BLaER1 treated with 17β-estradiol and CSF1 and Interleukin-3, amounts not matched to agents 10 nM and 100 nM (cell line): ENCODE measurements around the gene GRK5.

Experiments
- H3K27ac ChIP-seq, 11 experiments: shearing (Covaris generic); formaldehyde crosslinking; 2 replicates each; pipeline ENCODE4 v1.8.1; 2022
- H3K27me3 ChIP-seq, 11 experiments: shearing (Covaris generic); formaldehyde crosslinking; 2 replicates each; pipeline ENCODE4 v1.8.1; 2022
- H3K36me3 ChIP-seq, 11 experiments: shearing (Covaris generic); formaldehyde crosslinking; 2 replicates each; pipeline ENCODE4 v1.8.1; 2022
- H3K4me1 ChIP-seq, 10 experiments: shearing (Covaris generic); formaldehyde crosslinking; 2 replicates each; pipeline ENCODE4 v1.8.1; 2022
- H3K4me2 ChIP-seq, 11 experiments: shearing (Covaris generic); formaldehyde crosslinking; 2 replicates each; pipeline ENCODE4 v1.8.1; 2022
- H3K4me3 ChIP-seq, 10 experiments: shearing (Covaris generic); formaldehyde crosslinking; 2 replicates each; pipeline ENCODE4 v1.8.1; 2022
- H3K9ac ChIP-seq, 11 experiments: shearing (Covaris generic); formaldehyde crosslinking; 2 replicates each; pipeline ENCODE4 v1.8.1; 2022
- H3K9me3 ChIP-seq, 11 experiments: shearing (Covaris generic); formaldehyde crosslinking; replicated peaks in 1 of 11; 2 replicates each; pipeline ENCODE4 v1.8.1; 2022
- H4K20me1 ChIP-seq, 11 experiments: shearing (Covaris generic); formaldehyde crosslinking; 2 replicates each; pipeline ENCODE4 v1.8.1; 2022
- Cebpa-rat ChIP-seq, 11 experiments: shearing (Covaris generic); IDR thresholded peaks; 2 replicates each; pipeline ENCODE4 v1.8.1; 2022

Gene GRK5

DNA sequence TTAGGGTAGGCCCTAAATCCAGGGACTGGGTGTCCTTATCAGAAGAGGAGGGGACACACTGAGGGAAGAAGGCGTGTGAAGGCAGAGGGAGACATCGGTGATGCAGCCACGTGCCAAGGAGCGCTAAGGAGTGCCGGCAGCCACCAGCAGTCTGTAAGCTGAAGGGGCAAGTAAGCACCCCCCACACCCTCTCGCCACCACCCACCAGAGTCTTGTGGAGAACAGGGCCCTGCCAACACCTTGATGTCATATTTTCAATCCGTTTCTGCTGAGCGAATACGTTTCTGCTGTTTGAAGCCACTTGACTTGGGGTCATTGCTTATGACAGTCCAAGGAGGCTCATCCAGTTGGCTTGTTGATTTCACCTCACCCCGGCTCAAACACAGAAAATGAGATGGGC, 297.3 kb downstream of the GRK5 start:
- Histone ChIP-seq H3K27ac (no peak overlapping the region), H3K4me2 (no peak overlapping the region), H3K4me1 (peaks cover 12 to 30% (median 24%) of the 10 kb centered on the region in 10 experiments), H3K27me3 (no peaks in the 10 kb centered on the region), H4K20me1 (peaks cover 0 to 26% (median 6%) of the 10 kb centered on the region in 11 experiments; a peak in 9 of 22 replicates), H3K9ac (no peak overlapping the region), H3K9me3 (no peaks in the 10 kb centered on the region), H3K4me3 (no peak overlapping the region), H3K36me3 (peaks cover 8 to 89% (median 14%) of the 10 kb centered on the region in 11 experiments; a peak in 10 of 22 replicates)
- no peak for TF ChIP-seq Cebpa-rat (IDR thresholded peaks at IDR 0.05)

DNA sequence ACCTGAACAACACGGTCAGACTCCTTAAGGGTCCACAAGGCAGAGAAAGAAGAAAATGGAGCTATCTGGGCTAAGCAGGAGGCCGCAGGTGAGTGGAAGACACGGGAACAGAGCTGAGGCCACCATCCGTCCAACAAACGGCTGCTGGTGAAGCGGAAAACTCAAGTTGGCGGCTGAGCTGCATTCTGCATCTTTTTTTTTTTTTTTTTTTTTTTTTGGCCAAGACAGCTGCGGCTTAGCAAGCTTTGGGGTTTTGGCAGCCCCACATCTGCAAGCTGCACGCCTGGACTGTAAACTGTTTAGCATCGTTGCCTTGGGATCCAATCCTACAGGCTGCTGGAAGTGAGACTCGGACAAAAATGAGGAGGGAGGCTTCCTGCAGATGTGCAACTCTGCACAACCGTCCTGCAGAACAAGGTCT, 297.8 kb downstream of the GRK5 start:
- H3K27ac ChIP-seq, result no peak overlapping the region
- H3K4me3 ChIP-seq, result no peak overlapping the region
- no peak for TF ChIP-seq Cebpa-rat (IDR thresholded peaks at IDR 0.05)
- no peaks in the 10 kb centered on the region for H3K9me3 ChIP-seq
- no peak overlapping the region for H3K9ac ChIP-seq
- H3K4me2 ChIP-seq, result no peak overlapping the region
- peaks cover 0 to 26% (median 6%) of the 10 kb centered on the region in 11 experiments; a peak in 9 of 22 replicates for H4K20me1 ChIP-seq
- no peaks in the 10 kb centered on the region for H3K27me3 ChIP-seq
- peaks cover 4 to 87% (median 13%) of the 10 kb centered on the region in 11 experiments; a peak in 10 of 22 replicates for H3K36me3 ChIP-seq
- peaks cover 12 to 32% (median 26%) of the 10 kb centered on the region in 10 experiments for H3K4me1 ChIP-seq
